Common myeloid progenitor, CD34-positive (primary cell): ENCODE data around the gene PUM1.

ENCODE experiments used
- CTCF ChIA-PET: fragments of 350-600 bp; sonication (Branson Sonifier 250); formaldehyde crosslinking; loops from one replicate; lab custom pipeline; 2021; ENCODE audit warnings: antibody characterized with exemption; lab: Charles Lee
- POLR2A ChIA-PET: fragments of 350-600 bp; sonication (Branson Sonifier 250); formaldehyde crosslinking; loops from one replicate; lab custom pipeline; 2021; ENCODE audit warnings: antibody characterized with exemption; lab: Charles Lee
- DNase-seq, 3 donors: peaks; one replicate each; pipeline versions ENCODE4 v3.0.0 to v3.0.0-alpha.2; 2013
- H3K27ac ChIP-seq, 2 experiments: 1 replicate in 1 of 2; 2 replicates in 1 of 2; pipeline ENCODE4 v1.7.0; 2013; ENCODE audit warnings: inconsistent platforms in 2 of 2, low read length in 2 of 2, mild to moderate bottlenecking in 2 of 2, low read depth in 1 of 2, moderate library complexity in 1 of 2; ENCODE audit not compliant: severe bottlenecking in 2 of 2, insufficient read depth in 1 of 2, poor library complexity in 1 of 2
- H3K27me3 ChIP-seq, 5 experiments: replicated peaks in 2 of 5; 1 replicate in 3 of 5; 2 replicates in 2 of 5; pipeline versions ENCODE4 v1.6.1 to v1.7.0; 2013; ENCODE audit warnings: low read length in 4 of 5, mild to moderate bottlenecking in 2 of 5, moderate library complexity in 2 of 5, inconsistent platforms in 1 of 5; ENCODE audit not compliant: insufficient read depth in 5 of 5, control insufficient read depth in 4 of 5
- H3K36me3 ChIP-seq, 4 experiments: 1 replicate in 2 of 4; 2 replicates in 2 of 4; pipeline versions ENCODE4 v1.6.1 to v1.7.0; 2013; ENCODE audit warnings: low read length in 3 of 4, control low read depth in 1 of 4, mild to moderate bottlenecking in 1 of 4; ENCODE audit not compliant: control insufficient read depth in 4 of 4, insufficient read depth in 4 of 4
- H3K4me1 ChIP-seq, 4 experiments: 1 replicate in 3 of 4; 2 replicates in 1 of 4; pipeline versions ENCODE4 v1.6.1 to v1.7.1; 2013; ENCODE audit warnings: low read length in 3 of 4, mild to moderate bottlenecking in 3 of 4, control low read depth in 1 of 4, inconsistent platforms in 1 of 4, moderate library complexity in 1 of 4; ENCODE audit not compliant: control insufficient read depth in 4 of 4, insufficient read depth in 4 of 4; ENCODE audit errors: control extremely low read depth in 1 of 4
- H3K4me3 ChIP-seq, 7 experiments: 1 replicate in 4 of 7; 2 replicates in 3 of 7; pipeline versions ENCODE4 v1.5.1 to v1.7.0; 2013; ENCODE audit warnings: mild to moderate bottlenecking in 7 of 7, low read length in 6 of 7, moderate library complexity in 6 of 7, inconsistent platforms in 2 of 7, low read depth in 2 of 7, control low read depth in 1 of 7; ENCODE audit not compliant: insufficient read depth in 4 of 7, control insufficient read depth in 1 of 7; ENCODE audit errors: extremely low read depth in 1 of 7
- H3K9me3 ChIP-seq, 5 experiments: 1 replicate in 4 of 5; 2 replicates in 1 of 5; pipeline versions ENCODE4 v1.6.1 to v1.7.1; 2013; ENCODE audit warnings: low read length in 4 of 5, mild to moderate bottlenecking in 2 of 5, inconsistent platforms in 1 of 5, low read depth in 1 of 5, moderate library complexity in 1 of 5; ENCODE audit not compliant: control insufficient read depth in 4 of 5, insufficient read depth in 2 of 5; ENCODE audit errors: control extremely low read depth in 1 of 5
- WGBS: methylation state at CpG from one replicate; pipeline ENCODE4 v1.1.5; 2013; ENCODE audit not compliant: insufficient coverage; 5-methylcytosine and 5-hydroxymethylcytosine counted together

PUM1 gene

DNA sequence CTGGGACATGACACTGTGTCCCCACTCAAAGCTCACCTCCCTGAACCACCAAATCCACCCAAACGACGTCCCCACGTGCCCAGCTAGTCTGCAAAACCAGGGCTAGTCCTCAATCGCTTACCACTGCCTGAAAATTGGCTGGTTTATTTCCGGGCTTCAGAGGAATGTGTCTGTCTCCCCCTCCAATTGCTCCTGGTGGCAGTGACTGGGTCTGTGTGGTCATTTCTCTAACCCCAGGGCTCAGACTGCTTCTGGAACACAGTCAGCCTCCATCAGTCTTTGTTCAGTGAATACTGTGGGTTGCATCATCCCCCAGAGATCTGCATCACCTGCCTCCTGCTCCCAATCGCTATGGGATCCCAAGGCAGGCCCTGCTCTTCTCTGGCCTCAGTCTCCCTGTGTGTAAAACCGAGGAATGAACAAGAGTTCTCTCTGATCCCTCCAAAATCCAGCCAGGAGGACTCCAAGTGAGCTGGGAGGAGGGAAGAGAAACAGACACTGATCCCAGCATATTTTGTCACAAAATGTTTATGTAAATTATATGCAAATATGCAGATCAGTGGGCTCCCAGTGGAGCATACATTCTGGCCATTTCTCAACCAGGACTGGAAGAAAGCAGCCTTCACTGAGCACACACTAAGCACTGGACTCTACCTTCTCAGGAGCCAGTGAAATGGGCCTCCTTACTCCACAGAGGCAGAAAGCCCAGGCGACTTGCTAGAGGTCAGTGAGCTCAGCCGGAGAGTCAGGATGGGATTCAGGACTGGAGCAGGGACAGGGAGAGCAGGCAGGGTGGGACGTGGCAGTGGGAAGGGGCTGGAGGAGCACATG, 177.8 kb downstream of the PUM1 start:
- Histone ChIP-seq H3K27ac (no peak overlapping the region), H3K27me3 (peaks cover 0 to 87% (median 38%) of the 10 kb centered on the region in 5 experiments), H3K4me1 (peaks cover 0 to 4% (median 2%) of the 10 kb centered on the region in 4 experiments), H3K36me3 (no peaks in the 10 kb centered on the region), H3K9me3 (no peaks in the 10 kb centered on the region), H3K4me3 (no peak overlapping the region)
- ChIA-PET CTCF (interaction anchor here (3.9 kb wide), 1 partner anchor 24 kb away, joined by 18 read pairs; no protein-coding TSS in a partner anchor), POLR2A (interaction anchor here (0.5 kb wide), 1 partner anchor 55 kb away, joined by 4 read pairs; no protein-coding TSS in a partner anchor)
- WGBS, result 83% methylated on average over 8 of the region's 10 CpGs
- DNase-seq, result no peak

DNA sequence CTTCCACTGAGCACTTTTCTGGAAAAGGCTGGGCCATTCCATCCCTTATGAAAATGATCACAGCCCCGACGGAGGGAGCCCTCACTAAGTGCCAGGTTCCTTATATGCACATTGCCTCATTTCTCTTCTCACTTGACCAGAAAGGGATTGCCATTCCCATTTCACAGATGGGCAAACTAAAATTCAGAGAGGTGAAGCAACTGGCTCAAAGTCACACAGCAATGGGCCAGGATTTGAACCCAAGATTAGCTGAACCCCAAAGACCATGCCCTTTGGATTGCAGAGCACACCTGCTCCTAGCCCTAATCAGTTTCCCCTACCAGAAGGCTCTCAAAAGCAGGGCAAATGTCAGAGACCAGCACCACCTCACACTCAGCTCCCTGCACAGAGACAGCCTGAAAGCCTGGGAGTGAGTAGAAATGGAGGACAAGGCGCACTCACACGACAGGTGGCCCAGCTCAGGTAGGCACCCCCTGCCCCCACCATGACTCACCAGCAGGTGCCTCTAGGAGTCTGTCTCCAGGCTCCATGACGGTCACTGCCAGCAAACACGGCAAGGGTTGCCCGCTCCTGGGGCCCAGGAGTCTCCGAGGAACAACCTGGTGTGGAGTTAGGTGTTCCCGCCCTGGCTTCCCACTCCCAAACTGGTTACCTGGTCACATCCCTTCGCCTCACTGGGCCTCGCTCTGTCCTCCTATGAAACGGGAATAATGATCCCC, 178.6 kb downstream of the PUM1 start:
- Histone ChIP-seq H3K4me3 (no peak overlapping the region), H3K27ac (no peak overlapping the region), H3K27me3 (peaks cover 0 to 87% (median 40%) of the 10 kb centered on the region in 5 experiments), H3K36me3 (no peaks in the 10 kb centered on the region), H3K9me3 (no peaks in the 10 kb centered on the region), H3K4me1 (peaks cover 0 to 1% (median under 1%) of the 10 kb centered on the region in 4 experiments)
- 94% methylated on average over 12 of the region's 12 CpGs for WGBS
- ChIA-PET CTCF (interaction anchor here (1.3 to 3.9 kb wide), 2 partner anchors 21 to 25 kb away, joined by 3 to 18 read pairs; no protein-coding TSS in a partner anchor), POLR2A (interaction anchor here (0.5 to 1.2 kb wide), 2 partner anchors 54 to 202 kb away, joined by 3 to 4 read pairs; no protein-coding TSS in a partner anchor)
- no peak for DNase-seq

DNA sequence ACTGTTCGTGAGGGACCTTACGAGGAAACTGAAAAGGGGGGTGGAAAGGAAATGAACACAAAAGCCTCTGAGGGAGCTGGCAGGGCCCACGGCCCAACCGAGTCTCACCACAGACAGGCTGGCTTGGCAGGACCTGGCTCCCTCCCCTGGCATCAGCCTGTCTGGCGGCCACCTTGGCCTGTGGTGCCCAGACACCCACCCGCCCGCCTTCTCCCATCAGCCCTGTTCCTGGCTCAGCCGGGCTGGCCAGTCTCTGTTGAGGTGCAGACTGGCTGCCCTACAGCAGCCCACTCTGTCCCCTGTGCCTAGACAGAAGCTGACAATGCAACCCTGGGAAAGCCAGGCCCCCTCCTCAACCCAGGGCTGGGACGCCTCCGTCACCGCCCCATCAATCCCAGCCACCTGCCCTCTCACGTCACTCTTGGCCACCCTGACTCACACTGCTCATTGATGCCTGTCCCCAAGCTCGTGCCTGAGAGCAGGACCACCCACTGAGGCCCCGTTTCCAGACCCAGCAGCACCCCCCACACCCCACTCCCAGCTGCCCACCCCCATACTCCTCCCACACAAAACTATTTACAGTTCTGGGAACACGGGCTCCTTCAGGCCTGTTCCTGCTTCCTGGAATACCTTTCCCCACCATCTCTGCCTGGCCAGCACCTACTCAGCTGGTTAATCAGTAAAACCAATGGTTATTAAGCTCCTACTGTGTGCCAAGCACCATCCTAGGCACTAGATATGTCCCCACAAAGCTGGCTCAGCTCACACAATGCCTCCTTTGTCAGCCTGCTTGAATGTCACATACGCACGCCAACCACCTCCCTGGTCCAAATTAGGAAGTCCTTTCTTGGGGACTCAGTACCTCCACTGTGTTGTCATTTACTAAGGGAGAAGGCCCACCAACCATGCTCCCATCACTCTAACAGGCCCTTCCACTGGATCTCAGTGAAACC, 179.7 kb downstream of the PUM1 start:
- DNase-seq, result no peak
- peaks cover 0 to 92% (median 41%) of the 10 kb centered on the region in 5 experiments for H3K27me3 ChIP-seq
- 48% methylated on average over 10 of the region's 17 CpGs for WGBS
- no peak overlapping the region for H3K4me3 ChIP-seq
- CTCF ChIA-PET, result interaction anchor here (0.9 to 3.9 kb wide), 3 partner anchors 19 to 67 kb away, joined by 3 to 18 read pairs (median 3); no protein-coding TSS in a partner anchor
- no peaks in the 10 kb centered on the region for H3K36me3 ChIP-seq
- peaks cover 0 to 2% (median 0%) of the 10 kb centered on the region in 4 experiments for H3K4me1 ChIP-seq
- no peak overlapping the region for H3K27ac ChIP-seq
- no peaks in the 10 kb centered on the region for H3K9me3 ChIP-seq
- POLR2A ChIA-PET, result interaction anchor here (1.2 kb wide), 1 partner anchor 201 kb away, joined by 3 read pairs; no protein-coding TSS in a partner anchor

DNA sequence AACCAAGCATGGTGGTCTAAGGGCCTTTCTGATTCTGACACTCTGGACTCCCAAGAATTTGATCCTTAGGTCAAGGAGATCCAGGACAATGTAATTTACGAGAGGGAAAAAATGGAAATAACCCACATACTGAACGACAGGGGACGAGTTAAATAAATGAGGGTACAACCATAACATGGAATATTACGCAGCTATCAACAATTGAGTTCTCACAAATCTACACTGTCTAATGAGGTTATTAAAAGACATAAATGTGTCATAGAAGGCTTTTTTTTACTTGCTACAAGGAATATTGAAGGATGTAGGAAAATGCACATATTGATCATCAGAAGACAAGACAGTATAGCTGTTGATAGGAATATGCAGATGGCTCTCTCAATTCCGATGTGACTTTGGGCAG, 180.8 kb downstream of the PUM1 start:
- Histone ChIP-seq H3K9me3 (no peaks in the 10 kb centered on the region), H3K4me1 (peaks cover 0 to 7% (median 0%) of the 10 kb centered on the region in 4 experiments), H3K4me3 (no peak overlapping the region), H3K36me3 (no peaks in the 10 kb centered on the region), H3K27ac (no peak overlapping the region), H3K27me3 (peaks cover 0 to 94% (median 46%) of the 10 kb centered on the region in 5 experiments)
- ChIA-PET CTCF (interaction anchor here (1.5 to 3.9 kb wide), 2 partner anchors 18 to 27 kb away, joined by 3 to 18 read pairs; no protein-coding TSS in a partner anchor), POLR2A (no interaction called here)
- DNase-seq, result no peak
- WGBS, result 100% methylated on average over 1 of the region's 5 CpGs

DNA sequence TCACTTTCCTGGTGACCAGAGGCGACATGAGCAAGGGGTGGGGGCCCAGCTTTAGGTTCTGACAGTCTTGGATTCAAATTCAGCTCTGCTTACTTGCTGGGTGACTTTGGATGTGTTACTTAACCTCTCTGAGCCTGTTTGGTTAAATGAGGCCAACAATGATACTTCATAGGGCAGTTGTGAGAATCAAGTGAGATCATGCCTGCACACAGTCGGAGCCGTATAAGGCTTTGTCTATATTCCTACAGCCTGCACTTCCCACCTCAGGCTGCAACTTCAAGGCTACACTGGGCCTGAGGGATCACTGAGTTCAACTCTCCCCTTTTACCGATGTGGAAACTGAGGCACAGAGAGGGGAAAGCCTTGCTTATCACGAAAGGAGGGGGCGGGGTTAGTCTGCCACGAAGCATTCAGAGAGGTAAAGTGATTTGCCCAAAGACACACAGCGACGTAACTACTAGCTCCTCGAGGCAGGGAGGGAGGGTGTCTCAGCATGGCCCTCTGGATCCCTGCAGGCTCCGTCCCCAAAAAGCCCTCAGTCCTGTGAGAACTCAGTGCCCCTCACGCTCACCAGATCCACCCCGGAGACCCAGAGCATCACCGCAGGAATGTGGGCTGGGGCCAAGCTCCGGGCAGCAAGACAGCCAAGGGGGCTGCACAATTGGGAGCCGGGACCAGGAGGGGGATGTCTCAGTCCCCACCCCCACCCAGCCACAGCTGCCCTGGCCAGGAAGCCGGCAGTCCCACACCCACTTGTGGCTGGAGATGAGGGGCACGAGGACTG, 181.9 kb downstream of the PUM1 start:
- peaks cover 0 to 94% (median 46%) of the 10 kb centered on the region in 5 experiments for H3K27me3 ChIP-seq
- no peak overlapping the region for H3K4me3 ChIP-seq
- 83% methylated on average over 14 of the region's 18 CpGs for WGBS

More for the DNA sequence above, 181.9 kb downstream of the PUM1 start:
- Histone ChIP-seq H3K36me3 (no peaks in the 10 kb centered on the region), H3K9me3 (no peaks in the 10 kb centered on the region), H3K4me1 (peaks cover 0 to 7% (median 0%) of the 10 kb centered on the region in 4 experiments), H3K27ac (no peak overlapping the region)
- ChIA-PET CTCF (interaction anchor here (1.5 to 3.9 kb wide), 4 partner anchors 9 to 28 kb away, joined by 3 to 18 read pairs (median 5); no protein-coding TSS in a partner anchor), POLR2A (no interaction called here)
- no peak for DNase-seq
